Endothelial cell of umbilical vein (primary cell): ENCODE data around the gene ACTR10. TPM values are rescaled to one million over a fixed set of nuclear protein-coding genes. Genes with fewer than 3 reads are reported as not detected.

ENCODE experiments used
- BruUV-seq: library from RNA; stranded (reverse); fragments of 400-500 nt; replicated peaks from 2 replicates; lab custom pipeline; 2021; lab: Mats Ljungman, UMichigan
- CTCF ChIA-PET: fragments of 300-600, 350-600 bp; sonication (Branson Sonifier 250); formaldehyde crosslinking; loops from one replicate; lab custom pipeline; 2021; ENCODE audit warnings: antibody characterized with exemption, inconsistent platforms; lab: Charles Lee
- POLR2A ChIA-PET: fragments of 300-600, 350-600 bp; sonication (Branson Sonifier 250); formaldehyde crosslinking; loops from one replicate; lab custom pipeline; 2021; ENCODE audit warnings: antibody characterized with exemption, inconsistent platforms; lab: Charles Lee
- DNase-seq: peaks from one replicate; pipeline ENCODE4 v3.0.0-alpha.2; 2011; ENCODE audit warnings: low read depth, low spot score
- FAIRE-seq: peaks from 2 replicates; lab custom pipeline; 2011; peaks lifted over from hg19 to GRCh38; lab: Jason Lieb, UNC
- H2AFZ ChIP-seq: 2 replicates; pipeline ENCODE4 v1.6.0; 2012; ENCODE audit warnings: low read depth, low read length, control low read depth, inconsistent platforms
- H3K27ac ChIP-seq: 2 replicates; pipeline ENCODE4 v1.5.1; 2011; ENCODE audit warnings: low read depth, mild to moderate bottlenecking, control low read depth, low read length, moderate library complexity; ENCODE audit not compliant: insufficient read depth
- H3K27me3 ChIP-seq, 2 experiments: 2 replicates each; pipeline versions ENCODE4 v1.6.0 to v1.6.1; 2011; ENCODE audit warnings: low read length in 2 of 2, mixed read lengths in 1 of 2; ENCODE audit not compliant: control insufficient read depth in 2 of 2, insufficient read depth in 2 of 2
- H3K36me3 ChIP-seq, 2 experiments: 2 replicates in 1 of 2; 3 replicates in 1 of 2; pipeline ENCODE4 v1.5.1; 2011; ENCODE audit warnings: low read length in 2 of 2, mild to moderate bottlenecking in 1 of 2, moderate library complexity in 1 of 2; ENCODE audit not compliant: control insufficient read depth in 2 of 2, insufficient read depth in 2 of 2; ENCODE audit errors: extremely low read depth in 1 of 2
- H3K4me1 ChIP-seq: 3 replicates; pipeline ENCODE4 v1.5.1; 2011; ENCODE audit warnings: mild to moderate bottlenecking, low read length; ENCODE audit not compliant: control insufficient read depth, insufficient read depth; ENCODE audit errors: extremely low read depth
- H3K4me2 ChIP-seq: 2 replicates; pipeline ENCODE4 v1.6.1; 2011; ENCODE audit warnings: low read length, control low read depth, mixed read lengths; ENCODE audit not compliant: insufficient read depth
- H3K4me3 ChIP-seq, 3 experiments: fragments of 200-600 bp in 1 of 3; sonication (generic), shearing (Covaris generic) in 1 of 3; replicated peaks in 1 of 3; 2 replicates each; pipeline ENCODE4 v1.5.1; 2011 to 2016; ENCODE audit warnings: control low read depth in 3 of 3, low read length in 3 of 3, mild to moderate bottlenecking in 2 of 3, inconsistent platforms in 1 of 3, low read depth in 1 of 3, moderate library complexity in 1 of 3; ENCODE audit not compliant: insufficient read depth in 1 of 3
- H3K79me2 ChIP-seq: 2 replicates; pipeline ENCODE4 v1.6.0; 2012; ENCODE audit warnings: low read length, inconsistent platforms; ENCODE audit not compliant: control insufficient read depth, insufficient read depth
- H3K9ac ChIP-seq: replicated peaks from 2 replicates; pipeline ENCODE3; 2011; ENCODE audit warnings: low read length, control low read depth; ENCODE audit not compliant: insufficient read depth; ENCODE audit errors: extremely low read depth
- H3K9me1 ChIP-seq: replicated peaks from 3 replicates; pipeline ENCODE4 v1.6.0; 2011; ENCODE audit warnings: mild to moderate bottlenecking, low read length; ENCODE audit not compliant: control insufficient read depth, insufficient read depth; ENCODE audit errors: extremely low read depth
- H3K9me3 ChIP-seq: replicated peaks from 2 replicates; pipeline ENCODE4 v1.5.1; 2012; ENCODE audit warnings: low read length, inconsistent platforms; ENCODE audit not compliant: control insufficient read depth, insufficient read depth
- H4K20me1 ChIP-seq: replicated peaks from 2 replicates; pipeline ENCODE3; 2011; ENCODE audit warnings: mild to moderate bottlenecking, low read length; ENCODE audit not compliant: control insufficient read depth, insufficient read depth; ENCODE audit errors: extremely low read depth
- EZH2 ChIP-seq: IDR thresholded peaks from 2 replicates; pipeline ENCODE4 v1.6.1; 2012; ENCODE audit warnings: borderline replicate concordance, low read depth, mild to moderate bottlenecking, moderate library complexity, low read length, inconsistent platforms; ENCODE audit not compliant: severe bottlenecking
- FOS ChIP-seq: IDR thresholded peaks from 2 replicates; pipeline ENCODE4 v1.6.1; 2011; ENCODE audit warnings: mild to moderate bottlenecking, low read length, moderate library complexity, borderline replicate concordance; ENCODE audit not compliant: insufficient read depth
- JUN ChIP-seq: IDR thresholded peaks from 2 replicates; pipeline ENCODE4 v1.6.1; 2011; ENCODE audit warnings: borderline replicate concordance, low read depth; ENCODE audit not compliant: insufficient read length, insufficient read depth
- MAX ChIP-seq: IDR thresholded peaks from 2 replicates; pipeline ENCODE4 v1.6.1; 2011; ENCODE audit not compliant: insufficient read depth, insufficient read length
- MYC ChIP-seq: IDR thresholded peaks from one replicate; pipeline ENCODE4 v1.6.1; 2011; ENCODE audit warnings: mild to moderate bottlenecking, low read depth, low read length
- POLR2AphosphoS5 ChIP-seq: IDR thresholded peaks from 2 replicates; pipeline ENCODE4 v1.6.1; 2012; ENCODE audit warnings: low read depth, mild to moderate bottlenecking, control low read depth, low read length, moderate library complexity; ENCODE audit not compliant: insufficient read depth
- dilution Hi-C: fragments of 300-500 bp; cut with MboI; formaldehyde crosslinking; loops from one replicate; pipeline ENCODE4 v1.15.0; 2019; ENCODE audit warnings: low sequenced_read_pairs; ENCODE audit not compliant: extremely low pct_ligation_motif_present
- intact Hi-C: fragments of 100-400 bp; cut with micrococcal nuclease; formaldehyde crosslinking; loops from one replicate; pipeline ENCODE4 v1.10.0; 2022
- polyA plus RNA-seq, 4 experiments: library from polyadenylated mRNA; depleted of rRNA in 3 of 4; stranded (reverse) in 3 of 4; unstranded in 1 of 4; fragments of >200 nt; gene quantifications; 2 replicates each; pipeline versions ENCODE4 v1.2.1 to v1.2.3, GENCODE V29; 2011 to 2012; ENCODE audit warnings: missing spikeins in 1 of 4
- total RNA-seq: library from RNA; stranded (reverse); gene quantifications from 2 replicates; pipeline ENCODE4 v1.2.3, GENCODE V29; 2021

ACTR10 gene
- total and polyA plus RNA-seq, 2 donors (not counting 3 experiments of a cell fraction or from before 2014, with no cell fraction given): 28.6 to 67.3 TPM

GRCh38 chr14:58200846-58201245, 897 bp downstream of the ACTR10 start:
- H4K20me1 ChIP-seq: no peaks in the 10 kb centered on the region
- H3K4me2 ChIP-seq: peak overlapping the region; percentile 100
- peaks cover 0 to 2% of the 10 kb centered on the region in 2 experiments for H3K36me3 ChIP-seq
- DNase-seq: peak; percentile 39
- H2AFZ ChIP-seq: peak overlapping the region; percentile 97
- TF ChIP-seq MYC (no peak), EZH2 (no peak), MAX (no peak), JUN (no peak)
- H3K4me3 ChIP-seq: peak overlapping the region; percentile 93 to 100 (median 100)
- peak overlapping the region; percentile 98 for H3K9ac ChIP-seq
- no peak for FAIRE-seq
- CTCF ChIA-PET: interaction anchor here (1.0 kb wide), 1 partner anchor 51 kb away, joined by 3 read pairs; no protein-coding TSS in a partner anchor
- peaks cover 18% of the 10 kb centered on the region for H3K4me1 ChIP-seq
- H3K9me3 ChIP-seq: no peaks in the 10 kb centered on the region
- peaks cover 22% of the 10 kb centered on the region for H3K79me2 ChIP-seq
- peak overlapping the region; percentile 77 for H3K27ac ChIP-seq
- BruUV-seq: no TSS peak
- H3K9me1 ChIP-seq: no peaks in the 10 kb centered on the region
- POLR2A ChIA-PET: interaction anchor here (1.1 to 1.3 kb wide), 2 partner anchors 44 to 97 kb away, joined by 3 read pairs; partner anchors contain the start of genes ARID4A and PSMA3
- peaks cover 1 to 6% of the 10 kb centered on the region in 2 experiments for H3K27me3 ChIP-seq
- intact Hi-C loops (loop anchor here (1.0 to 2.0 kb wide), 4 partner anchors 38 to 226 kb away; partner anchors contain the start of genes ARMH4, KIAA0586, PSMA3 and TIMM9), dilution Hi-C loops (no loop called here)

- dilution Hi-C loops (no loop called here), intact Hi-C loops (no loop called here)
- no TSS peak for BruUV-seq
- no peak for DNase-seq
- no peak overlapping the region for H3K9ac ChIP-seq
- no peak overlapping the region for H3K4me2 ChIP-seq
- ChIA-PET CTCF (interaction anchor here (1.7 kb wide), 1 partner anchor 8 kb away, joined by 5 read pairs; no protein-coding TSS in a partner anchor), POLR2A (no interaction called here)
- no peak for FAIRE-seq
- no peaks in the 10 kb centered on the region for H3K79me2 ChIP-seq
- H4K20me1 ChIP-seq: no peaks in the 10 kb centered on the region
- H3K36me3 ChIP-seq: peaks cover 6 to 15% of the 10 kb centered on the region in 2 experiments
- no peaks in the 10 kb centered on the region for H3K27me3 ChIP-seq
- H2AFZ ChIP-seq: no peak overlapping the region
- no peaks in the 10 kb centered on the region for H3K9me1 ChIP-seq
- H3K9me3 ChIP-seq: no peaks in the 10 kb centered on the region
- no peak for TF ChIP-seq JUN
- no peak for TF ChIP-seq FOS
- no peak for TF ChIP-seq POLR2AphosphoS5
- no peak overlapping the region for H3K4me3 ChIP-seq
- no peaks in the 10 kb centered on the region for H3K4me1 ChIP-seq
- no peak overlapping the region for H3K27ac ChIP-seq
These were observed 13.2 kb downstream of the ACTR10 start for GRCh38 chr14:58213176-58213575.
